OCI-LY3 (cell line): ENCODE measurements around the gene ATP9A.

ENCODE experiments used
- CTCF ChIP-seq: fragments of 200-600, 300-600 bp; sonication (generic); IDR thresholded peaks from 2 replicates; pipeline ENCODE4 v1.5.1; 2014; ENCODE audit warnings: antibody characterized with exemption, low read length, low read depth
- EZH2phosphoT487 ChIP-seq: fragments of 200-600 bp; shearing (Covaris generic); IDR thresholded peaks from 2 replicates; pipeline ENCODE4 v1.6.1; 2018; ENCODE audit warnings: antibody characterized with exemption, mixed run types, low read depth

- TF ChIP-seq EZH2phosphoT487 (no peak), CTCF (no peak)
Observed at GRCh38 chr20:51733070-51733469, 35.1 kb downstream of the ATP9A start.
